ENCODE measurements around the gene SHROOM3. TPM values are rescaled to one million over a fixed set of nuclear protein-coding genes. Genes with fewer than 3 reads are reported as not detected.

SHROOM3 gene
- 18.3 and 18.4 TPM in 2 replicates for total RNA-seq

GRCh38 chr4:76434901-76435527, at the start of gene SHROOM3:
Gene SHROOM3 (plus strand): TSS chr4:76435229. CDS start chr4:76436053, 824 bp downstream.

DNA sequence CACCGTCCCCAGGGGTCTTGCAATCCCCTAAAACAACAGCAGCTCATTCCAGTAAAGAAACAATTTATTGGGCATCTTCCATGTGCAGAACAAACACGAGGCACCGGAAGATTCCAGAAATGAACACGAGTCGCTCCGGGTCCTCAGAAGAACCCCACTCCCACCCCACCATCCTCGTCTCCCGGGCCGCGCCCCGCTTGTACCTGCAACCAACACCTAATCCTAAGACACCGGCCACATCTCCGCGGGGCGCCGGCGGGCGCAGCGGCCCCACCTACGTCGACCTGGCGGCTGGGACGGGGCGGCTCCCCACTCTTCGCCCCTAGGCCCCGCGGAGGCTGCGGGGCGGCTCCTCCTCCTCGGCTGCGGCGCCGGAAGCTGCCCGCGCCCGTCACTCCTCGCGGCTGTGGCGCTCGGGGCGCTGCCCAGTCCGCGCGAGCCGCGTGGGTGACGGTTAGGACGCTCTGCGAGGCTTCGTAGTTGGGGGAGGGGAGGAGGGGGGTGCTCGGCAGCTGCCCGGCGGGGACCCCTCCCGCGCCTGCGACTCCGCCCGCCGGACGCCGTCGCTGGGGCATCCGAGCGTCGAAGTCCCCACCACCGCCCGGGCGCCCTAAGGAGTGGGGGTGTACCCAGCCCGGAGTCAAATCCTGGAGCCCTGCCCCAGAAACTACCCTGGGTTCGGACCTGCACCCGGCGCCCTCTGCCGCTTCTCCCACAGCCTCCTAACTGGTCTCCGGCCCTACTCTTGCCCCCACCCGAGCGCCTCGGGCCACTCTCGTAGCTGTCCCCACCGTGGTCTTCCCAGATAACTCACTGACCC, 14.1 kb upstream of the SHROOM3 start, which contains the start of gene CCDC158:
Gene CCDC158 (minus strand): TSS at position 380 of the 820 bp plus-strand sequence. CDS start 17,934 bp downstream, outside the sequence.

Small RNA genes lying within 50 kb of the gene (small RNA-seq; reads per million reads assigned to genes)
- gene MIR4450 = not detected
- not detected for gene RF00278
- gene RNU6-145P = not detected

Other genes with a start within 250 kb of the SHROOM3 start
- gene SCARB2, start 221.4 kb upstream of the SHROOM3 start, total RNA-seq = 299 and 305 TPM in 2 replicates
- gene FAM47E, start 183.5 kb upstream of the SHROOM3 start, total RNA-seq = 5.1 and 6.1 TPM in 2 replicates
- 10.3 TPM in 2 replicates for gene STBD1, start 128.5 kb upstream of the SHROOM3 start, total RNA-seq
- gene CCDC158, start 14.1 kb upstream of the SHROOM3 start, total RNA-seq = 6.7 and 6.9 TPM in 2 replicates

Data from articular chondrocyte of knee joint (primary cell).